Adrenal gland (tissue), 12 donors: ENCODE results near the gene GRIN3B. TPM values are rescaled to one million over a fixed set of nuclear protein-coding genes. Genes with fewer than 3 reads are reported as not detected.

ENCODE experiments used
- DNase-seq, 7 donors: peaks; one replicate each; pipeline ENCODE4 v3.0.0-alpha.2; 2019 to 2020
- H3K27ac ChIP-seq, 5 donors: fragments of 200-600 bp; sonication (generic) in 4 of 5; 1 replicate in 3 of 5; 2 replicates in 2 of 5; pipeline versions ENCODE4 v1.5.1 to v1.8.0; 2016 to 2020; ENCODE audit warnings: mild to moderate bottlenecking in 1 of 5
- H3K27me3 ChIP-seq: fragments of 200-600 bp; 2 replicates; pipeline ENCODE4 v1.8.0; 2021
- H3K36me3 ChIP-seq, 2 donors: fragments of 200-600 bp; replicated peaks in 1 of 2; 1 replicate in 1 of 2; 2 replicates in 1 of 2; pipeline versions ENCODE4 v1.5.1 to v1.8.0; 2018 to 2022
- H3K4me1 ChIP-seq, 2 donors: fragments of 200-600 bp; replicated peaks in 1 of 2; 1 replicate in 1 of 2; 2 replicates in 1 of 2; pipeline versions ENCODE4 v1.5.1 to v1.8.0; 2018 to 2021
- H3K4me3 ChIP-seq, 4 donors: fragments of 200-600 bp; sonication (generic) in 3 of 4; one replicate each; pipeline ENCODE4 v1.5.1; 2016 to 2018
- H3K9me3 ChIP-seq, 3 donors: fragments of 200-600 bp; sonication (generic) in 1 of 3; replicated peaks in 1 of 3; 1 replicate in 2 of 3; 2 replicates in 1 of 3; pipeline versions ENCODE4 v1.5.1 to v1.8.0; 2016 to 2021
- POLR2A ChIP-seq, 2 donors: fragments of 450-650 bp; IDR thresholded peaks; one replicate each; pipeline ENCODE4 v1.6.1; 2017; ENCODE audit warnings: antibody characterized with exemption in 2 of 2, mild to moderate bottlenecking in 2 of 2, moderate library complexity in 1 of 2
- WGBS, 4 donors: extraction: QIAGEN DNeasy Blood & Tissue Kit in 2 of 4; methylation state at CpG; one replicate each; pipeline versions ENCODE4 v1.1.5 to v1.1.7; 2013 to 2017; 5-methylcytosine and 5-hydroxymethylcytosine counted together
- intact Hi-C, 2 donors: fragments of 100-400 bp; cut with DNase I; formaldehyde crosslinking; loops; one replicate each; pipeline versions ENCODE4 v1.14.1 to v1.15.0; 2022 to 2023
- polyA plus RNA-seq, 3 donors: library from polyadenylated mRNA; stranded (reverse); fragments of 200-250 nt in 2 of 3; fragments of 350-450 nt in 1 of 3; fragmentation: Illumina TruSeq in 1 of 3; extraction: RNeasy Lipid Tissue Mini Kit (QIAGEN cat#74804) in 1 of 3; gene quantifications; one replicate each; pipeline ENCODE4 v1.2.3, GENCODE V29; 2013 to 2014
- total RNA-seq, 9 donors: library from RNA; depleted of rRNA in 4 of 9; stranded (reverse); fragments of >200 nt in 4 of 9; fragments of 120-200 nt in 1 of 9; fragmentation: NEBNext Ultra II Directional in 1 of 9; extraction: Animal tissue kit (Norgen Biotek cat#: 25700) in 1 of 9; gene quantifications; one replicate each; pipeline versions ENCODE4 v1.1.0 to v1.2.4, GENCODE V29; 2013 to 2023
- TF ChIP-seq, protein P1 (sequence below), 6 experiments: fragments of 450-650 bp in 4 of 6; fragments of 200-600 bp in 2 of 6; sonication (generic) in 1 of 6; IDR thresholded peaks; 1 replicate in 5 of 6; 2 replicates in 1 of 6; pipeline versions ENCODE4 v1.5.1 to v1.8.0; 2016 to 2021; ENCODE audit warnings: antibody characterized with exemption in 6 of 6, mild to moderate bottlenecking in 2 of 6, moderate library complexity in 1 of 6
- donor health status: healthy with polysubstance abuse.
- donor health status: Bipolar disorder and iron deficiency.
- donor health status: DM: yes; HTN: yes; CAD: no.
- donor health status: DM: no; HTN: no; CAD: no.
- donor health status: DM: no; HTN: no; CAD: no.
- donor health status: DM: yes; HTN: yes; CAD: no.

Gene GRIN3B
- total and polyA plus RNA-seq, 12 donors, result 0.08 to 0.24 (median 0.16) TPM; not detected in 8

DNA sequence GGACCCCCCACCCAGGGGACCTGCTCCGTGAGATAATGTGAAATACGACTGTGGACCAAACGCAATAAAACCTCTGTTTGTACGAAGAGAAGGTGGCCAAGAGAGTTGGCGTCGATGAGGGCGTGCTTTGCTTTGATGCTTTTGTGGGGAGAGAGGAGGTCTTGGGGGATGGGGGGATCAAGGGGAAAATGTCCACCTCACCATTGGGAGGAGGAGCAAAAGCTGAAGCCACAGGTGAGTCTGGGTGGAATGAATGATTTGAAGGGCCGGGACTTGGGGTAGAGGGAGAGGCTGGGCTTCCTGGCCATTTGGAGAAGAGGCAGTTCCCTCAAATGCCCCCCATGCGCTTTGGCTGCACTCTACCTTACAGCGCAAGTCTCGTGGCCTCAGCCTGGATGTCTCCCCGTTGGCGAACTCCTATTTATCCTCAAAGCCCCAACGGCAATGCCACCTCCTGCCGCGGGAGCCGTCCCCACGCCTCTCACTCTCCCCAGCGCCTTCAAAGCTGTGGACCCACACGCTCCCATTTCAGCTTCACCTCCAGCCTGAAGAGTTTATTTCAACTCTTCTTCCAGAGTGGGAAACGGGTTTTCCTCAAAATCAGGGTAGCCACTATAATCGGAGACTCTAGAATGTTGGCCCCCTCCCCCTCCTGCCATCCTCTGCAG is 38.9 kb downstream of the GRIN3B start:
- intact Hi-C loops, result no loop called here
- Histone ChIP-seq H3K9me3 (no peaks in the 10 kb centered on the region), H3K36me3 (peaks cover 0 to 21% of the 10 kb centered on the region in 2 donors), H3K4me1 (peaks cover 7 to 28% of the 10 kb centered on the region in 2 donors), H3K27ac (peak overlapping the region in 1 of 5 donors; percentile 43), H3K4me3 (no peak overlapping the region), H3K27me3 (no peaks in the 10 kb centered on the region)
- TF ChIP-seq, protein P1, sequence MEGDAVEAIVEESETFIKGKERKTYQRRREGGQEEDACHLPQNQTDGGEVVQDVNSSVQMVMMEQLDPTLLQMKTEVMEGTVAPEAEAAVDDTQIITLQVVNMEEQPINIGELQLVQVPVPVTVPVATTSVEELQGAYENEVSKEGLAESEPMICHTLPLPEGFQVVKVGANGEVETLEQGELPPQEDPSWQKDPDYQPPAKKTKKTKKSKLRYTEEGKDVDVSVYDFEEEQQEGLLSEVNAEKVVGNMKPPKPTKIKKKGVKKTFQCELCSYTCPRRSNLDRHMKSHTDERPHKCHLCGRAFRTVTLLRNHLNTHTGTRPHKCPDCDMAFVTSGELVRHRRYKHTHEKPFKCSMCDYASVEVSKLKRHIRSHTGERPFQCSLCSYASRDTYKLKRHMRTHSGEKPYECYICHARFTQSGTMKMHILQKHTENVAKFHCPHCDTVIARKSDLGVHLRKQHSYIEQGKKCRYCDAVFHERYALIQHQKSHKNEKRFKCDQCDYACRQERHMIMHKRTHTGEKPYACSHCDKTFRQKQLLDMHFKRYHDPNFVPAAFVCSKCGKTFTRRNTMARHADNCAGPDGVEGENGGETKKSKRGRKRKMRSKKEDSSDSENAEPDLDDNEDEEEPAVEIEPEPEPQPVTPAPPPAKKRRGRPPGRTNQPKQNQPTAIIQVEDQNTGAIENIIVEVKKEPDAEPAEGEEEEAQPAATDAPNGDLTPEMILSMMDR (IDR thresholded peaks at IDR 0.05), result no peak
- WGBS, 4 donors, result 65 to 73% (median 65%) methylated on average over 22 of the region's 22 CpGs
- no peak for DNase-seq

DNA sequence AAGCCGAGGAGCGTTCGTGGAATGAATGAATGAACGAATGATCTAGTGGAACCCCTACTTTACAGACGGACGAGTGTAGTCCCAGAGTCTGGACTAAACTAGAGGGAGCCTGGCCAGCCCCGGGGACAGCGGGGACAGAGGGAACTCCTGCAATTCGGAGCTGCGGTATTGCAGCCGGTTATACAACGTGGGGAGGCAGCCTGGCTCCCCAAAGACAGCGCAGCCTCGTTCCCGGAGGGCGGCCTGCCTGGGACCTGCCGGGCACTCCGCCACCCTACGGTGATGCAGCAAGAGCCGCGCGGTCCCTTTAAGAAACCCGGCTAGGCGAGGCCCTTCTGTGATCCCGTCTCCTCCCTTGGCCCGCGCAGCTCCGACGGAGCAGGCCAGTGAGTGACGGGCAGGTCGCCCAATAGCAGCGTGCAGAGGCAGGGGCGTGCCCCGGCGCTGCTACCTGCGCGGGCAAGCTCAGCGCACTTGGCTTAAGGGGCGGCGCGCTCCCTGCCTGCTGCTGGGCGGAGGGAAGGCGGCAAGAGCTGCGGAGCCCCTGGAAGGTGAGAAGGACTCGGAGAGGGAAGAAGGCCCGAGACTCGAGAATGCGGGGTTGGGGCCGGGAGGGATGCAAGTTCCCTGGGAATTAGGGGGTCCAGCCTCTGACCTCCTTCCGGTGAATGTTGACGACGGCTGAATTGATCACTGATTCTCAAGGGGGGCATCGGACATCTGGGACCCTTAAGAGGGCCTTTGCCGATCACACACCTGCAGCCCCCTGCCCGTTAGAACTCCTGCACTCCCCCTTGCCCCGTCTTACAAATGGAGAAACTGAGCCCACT is 39.6 kb downstream of the GRIN3B start, which contains the start of gene ABCA7:
Gene ABCA7 (plus strand): TSS at position 462 of the 830 bp plus-strand sequence. CDS start 1,255 bp downstream, outside the sequence.
- H3K27ac ChIP-seq, result peak within 1 kb of the TSS in 2 of 5 donors; percentile 27 to 43
- intact Hi-C loops, result no loop called here
- WGBS, 4 donors, result 0 to 2% (median 1%) methylated on average over 19 to 56 of the region's 56 CpGs
- H3K36me3 ChIP-seq, result peaks cover 0 to 21% of the 10 kb centered on the region in 2 donors
- peaks cover 7 to 28% of the 10 kb centered on the region in 2 donors for H3K4me1 ChIP-seq
- peak within 1 kb of the TSS in 3 of 4 donors; percentile 11 to 51 (median 31) for H3K4me3 ChIP-seq
- no peaks in the 10 kb centered on the region for H3K27me3 ChIP-seq
- TF ChIP-seq POLR2A (IDR thresholded peaks at IDR 0.05), result peak; percentile 54 to 66
- TF ChIP-seq, protein P1 (IDR thresholded peaks at IDR 0.05), result no peak
- peak; percentile 96 to 100 (median 99) for DNase-seq
- H3K9me3 ChIP-seq, result no peaks in the 10 kb centered on the region

DNA sequence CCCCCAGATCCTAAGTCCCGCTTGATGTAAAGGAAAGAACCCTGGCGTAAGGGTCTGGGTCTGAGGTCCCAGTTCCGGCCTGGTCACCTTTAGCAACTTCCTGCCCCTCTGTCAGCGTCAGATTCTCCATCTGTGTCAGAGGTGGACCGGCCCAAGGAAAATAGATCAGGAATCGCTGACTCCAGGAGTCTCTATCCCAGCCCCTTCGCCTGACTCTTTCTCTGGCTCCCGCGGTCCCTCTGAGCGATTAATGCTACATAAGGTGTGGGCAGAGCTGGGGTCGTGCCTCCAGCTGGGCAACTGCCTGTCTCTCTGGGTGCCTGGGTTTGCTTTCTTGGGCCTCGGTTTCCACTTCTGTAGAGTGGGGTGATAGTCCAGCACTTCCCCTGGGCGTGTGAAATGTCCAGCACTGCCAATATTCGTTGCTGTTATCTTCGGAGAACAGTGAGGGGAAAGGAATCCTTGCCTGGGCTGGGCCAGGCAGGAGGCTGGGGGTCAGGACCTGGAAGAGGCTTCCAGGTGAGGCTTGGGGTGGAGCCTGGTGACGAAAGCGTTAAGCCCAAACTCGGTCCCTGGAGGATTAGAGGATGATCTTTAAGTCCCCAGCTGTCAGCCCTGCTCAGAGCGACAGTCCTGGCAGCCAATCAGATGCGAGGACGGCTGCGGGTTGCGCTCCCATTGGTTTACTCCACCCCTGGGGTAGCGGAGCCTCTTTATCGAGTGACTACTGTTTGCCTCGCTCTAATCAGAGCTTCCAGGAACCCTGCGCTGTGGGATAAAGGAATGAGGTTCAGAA is 40.5 kb downstream of the GRIN3B start:
- H3K4me1 ChIP-seq, result peaks cover 7 to 28% of the 10 kb centered on the region in 2 donors
- H3K27me3 ChIP-seq, result no peaks in the 10 kb centered on the region
- intact Hi-C loops, result no loop called here
- WGBS, 4 donors, result 1 to 7% (median 2%) methylated on average over 16 to 27 of the region's 27 CpGs
- peak overlapping the region in 2 of 5 donors; percentile 43 to 49 for H3K27ac ChIP-seq
- peak; percentile 86 to 97 (median 93) for DNase-seq
- no peaks in the 10 kb centered on the region for H3K9me3 ChIP-seq
- no peak for TF ChIP-seq POLR2A (IDR thresholded peaks at IDR 0.05)
- TF ChIP-seq, protein P1 (IDR thresholded peaks at IDR 0.05), result no peak
- H3K4me3 ChIP-seq, result peak overlapping the region in 2 of 4 donors; percentile 31 to 51
- H3K36me3 ChIP-seq, result peaks cover 0 to 20% of the 10 kb centered on the region in 2 donors
